GM21723 (cell line): ENCODE data around the gene ATXN2L.

Experiments
- ATAC-seq: cut with Tn5 transposase; IDR thresholded peaks from one replicate; pipeline ENCODE4 v1.9.1; 2021; ENCODE audit warnings: mild to moderate bottlenecking, moderate library complexity; ENCODE audit not compliant: unreplicated experiment

Gene ATXN2L

GRCh38 chr16:28835864-28836760 is 13.3 kb downstream of the ATXN2L start:
- ATAC-seq, result no peak

GRCh38 chr16:28836761-28837064 is 13.9 kb downstream of the ATXN2L start:
- no peak for ATAC-seq

GRCh38 chr16:28837672-28838557 is 15.1 kb downstream of the ATXN2L start:
- ATAC-seq, result no peak

GRCh38 chr16:28838558-28838918 is 15.7 kb downstream of the ATXN2L start:
- ATAC-seq, result no peak

GRCh38 chr16:28839004-28839639 is 16.3 kb downstream of the ATXN2L start:
- ATAC-seq, result no peak

GRCh38 chr16:28839899-28840298 is 17.1 kb downstream of the ATXN2L start:
- ATAC-seq, result no peak

GRCh38 chr16:28842696-28843095 is 19.9 kb downstream of the ATXN2L start:
- ATAC-seq, result no peak

GRCh38 chr16:28843766-28844165 is 21.0 kb downstream of the ATXN2L start:
- ATAC-seq, result no peak

GRCh38 chr16:28844226-28844885 is 21.6 kb downstream of the ATXN2L start:
- no peak for ATAC-seq

GRCh38 chr16:28845293-28845692 is 22.5 kb downstream of the ATXN2L start:
- ATAC-seq, result no peak

GRCh38 chr16:28845761-28846079 is 22.9 kb downstream of the ATXN2L start:
- ATAC-seq, result peak; percentile 1

- peak; percentile 87 for ATAC-seq
Observed at GRCh38 chr16:28846080-28846932, 23.5 kb downstream of the ATXN2L start, which contains the start of gene TUFM. TSS of gene TUFM (minus strand) at chr16:28846348. CDS start at chr16:28846269, 79 bp downstream.

GRCh38 chr16:28846933-28847273 is 24.1 kb downstream of the ATXN2L start:
- peak; percentile 15 for ATAC-seq

GRCh38 chr16:28858421-28858820 is 35.6 kb downstream of the ATXN2L start:
- no peak for ATAC-seq

- ATAC-seq, result no peak
Observed at GRCh38 chr16:28859326-28859725, 36.5 kb downstream of the ATXN2L start.

- no peak for ATAC-seq
Observed at GRCh38 chr16:28863929-28864793, 41.4 kb downstream of the ATXN2L start.

GRCh38 chr16:28865001-28865688 is 42.3 kb downstream of the ATXN2L start:
- ATAC-seq, result no peak

GRCh38 chr16:28865722-28866453 is 43.1 kb downstream of the ATXN2L start:
- ATAC-seq, result no peak
